DMS53 (cell line): ENCODE measurements around the gene AMIGO3.
"Not testable (repeated sequence)": the region's sequence is repeated elsewhere in the genome, so short reads cannot be mapped to it uniquely, and the experiment has no call there.

Experiments
- DNase-seq: peaks from one replicate; lab custom pipeline; 2025; lab: John Stamatoyannopoulos, UW

Gene AMIGO3

GRCh38 chr3:49709852-49710251 is 9.6 kb downstream of the AMIGO3 start:
- DNase-seq, result no peak

GRCh38 chr3:49707113-49707480 is 12.4 kb downstream of the AMIGO3 start:
- no peak for DNase-seq

- no peak for DNase-seq
Observed at GRCh38 chr3:49706456-49707112, 12.9 kb downstream of the AMIGO3 start.

GRCh38 chr3:49705390-49705960 is 14.0 kb downstream of the AMIGO3 start:
- no peak for DNase-seq

- no peak for DNase-seq
Observed at GRCh38 chr3:49704629-49705028, 14.9 kb downstream of the AMIGO3 start.

GRCh38 chr3:49703956-49704355 is 15.5 kb downstream of the AMIGO3 start:
- DNase-seq, result no peak

- DNase-seq, result peak; percentile 63
Observed at GRCh38 chr3:49703443-49703927, 16.0 kb downstream of the AMIGO3 start.

- no peak for DNase-seq
Observed at GRCh38 chr3:49702672-49703071, 16.8 kb downstream of the AMIGO3 start.

GRCh38 chr3:49701388-49702077 is 18.0 kb downstream of the AMIGO3 start:
- DNase-seq, result peak; percentile 8

- no peak for DNase-seq
Observed at GRCh38 chr3:49700453-49701128, 18.9 kb downstream of the AMIGO3 start.

- no peak for DNase-seq
Observed at GRCh38 chr3:49700014-49700413, 19.5 kb downstream of the AMIGO3 start.

GRCh38 chr3:49699281-49699979 is 20.1 kb downstream of the AMIGO3 start:
- no peak for DNase-seq

- DNase-seq, result not testable (repeated sequence)
Observed at GRCh38 chr3:49695350-49696015, 24.0 kb downstream of the AMIGO3 start.

- DNase-seq, result not testable (repeated sequence)
Observed at GRCh38 chr3:49694409-49695070, 24.9 kb downstream of the AMIGO3 start.

GRCh38 chr3:49691481-49691880 is 28.0 kb downstream of the AMIGO3 start:
- DNase-seq, result not testable (repeated sequence)

GRCh38 chr3:49690856-49691255 is 28.6 kb downstream of the AMIGO3 start:
- DNase-seq, result not testable (repeated sequence)

- not testable (repeated sequence) for DNase-seq
Observed at GRCh38 chr3:49689908-49690624, 29.4 kb downstream of the AMIGO3 start.

GRCh38 chr3:49689046-49689907 is 30.2 kb downstream of the AMIGO3 start, which contains the start of the genes MST1 and RNF123:
MST1 (minus strand) TSS chr3:49689474; CDS start chr3:49688691, 783 bp downstream.
RNF123 (plus strand) TSS chr3:49689557; CDS start chr3:49691166, 1,609 bp downstream.
- no peak for DNase-seq
